Endometrium (tissue), 2 donors: ENCODE results near the gene LVRN.
A peak's percentile ranks its signal among the peaks of the same experiment; 100 is the strongest.

ENCODE experiments used
- FAIRE-seq: peaks from 2 replicates; lab custom pipeline; 2012; peaks lifted over from hg19 to GRCh38; lab: Jason Lieb, UNC
- donor health status: control.
- donor health status: control.

Gene LVRN

DNA sequence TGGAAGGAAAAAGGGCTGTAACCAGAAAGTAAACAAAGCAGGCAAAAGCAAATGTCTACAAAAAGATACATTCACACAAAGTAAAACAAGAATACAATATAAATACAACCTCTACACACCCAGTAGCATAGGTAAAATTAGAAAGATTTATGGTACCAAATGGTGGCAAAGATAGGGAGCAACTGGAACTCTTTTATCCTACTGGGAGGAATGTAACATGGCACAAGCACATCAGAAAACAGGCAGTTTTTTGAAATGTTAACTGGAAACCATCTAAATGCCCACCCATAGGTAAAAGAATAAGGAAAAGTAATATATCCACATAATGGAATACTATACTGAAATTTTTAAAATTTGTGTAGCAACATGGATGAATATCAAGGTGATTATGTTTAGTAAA is 61.3 kb downstream of the LVRN start:
- no peak for FAIRE-seq

DNA sequence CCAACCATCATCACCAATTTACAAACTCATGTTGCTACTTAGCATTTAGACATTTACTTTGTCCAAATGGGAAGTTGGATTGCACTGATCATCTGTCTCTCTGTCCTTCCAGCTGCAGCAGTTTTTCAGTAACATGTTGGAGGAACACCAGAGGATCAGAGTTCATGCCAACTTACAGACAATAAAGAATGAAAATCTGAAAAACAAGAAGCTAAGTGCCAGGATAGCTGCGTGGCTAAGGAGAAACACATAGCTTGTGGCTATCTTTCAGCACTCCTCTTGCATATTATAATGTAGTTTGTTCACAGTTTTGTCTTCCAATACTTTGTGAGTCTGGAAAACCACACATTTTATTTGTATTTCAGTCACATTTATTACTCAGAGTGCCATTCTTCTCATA is 63.6 kb downstream of the LVRN start:
- FAIRE-seq = no peak

DNA sequence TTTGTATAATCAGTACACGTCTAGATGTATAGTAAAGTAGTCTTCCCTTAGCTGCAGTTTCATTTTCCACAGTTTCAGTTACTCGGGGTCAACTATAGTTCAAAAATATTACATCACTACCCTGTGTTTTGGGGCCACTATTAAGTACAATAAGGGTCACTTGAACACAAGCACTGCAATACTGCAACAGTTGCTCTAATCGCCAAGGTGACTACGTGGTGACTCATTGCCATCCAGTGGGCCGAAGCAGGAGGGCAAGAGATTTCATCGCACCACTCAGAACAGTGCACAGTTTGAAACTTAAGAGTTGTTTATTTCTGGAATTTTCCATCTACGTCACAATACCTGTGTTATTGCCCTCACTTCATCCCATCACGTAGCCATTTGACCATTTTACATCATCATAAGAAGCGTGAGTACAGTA is 69.8 kb downstream of the LVRN start, which contains the start of gene ARL14EPL:
TSS of gene ARL14EPL (plus strand) at position 379 of the 424 bp plus-strand sequence. CDS start 18,994 bp downstream, outside the sequence.
- no peak for FAIRE-seq

DNA sequence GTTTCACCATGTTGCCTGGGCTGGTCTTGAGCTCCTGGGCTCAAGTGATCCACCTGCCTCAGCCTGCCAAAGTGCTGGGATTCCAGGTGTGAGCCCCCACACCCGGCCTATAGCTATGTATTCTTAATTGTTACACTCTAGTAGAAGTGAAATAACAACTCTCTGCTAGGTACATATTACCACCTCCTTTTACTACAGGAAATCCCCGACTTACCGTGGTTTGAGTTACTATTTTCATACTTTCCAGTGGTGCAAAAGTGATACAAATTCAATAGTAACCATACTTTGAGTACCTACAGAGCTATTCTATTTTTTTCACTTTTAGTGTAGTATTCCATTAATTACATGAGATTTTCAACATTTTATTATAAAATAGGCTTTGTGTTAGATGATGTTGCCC is 70.7 kb downstream of the LVRN start:
- FAIRE-seq = no peak

DNA sequence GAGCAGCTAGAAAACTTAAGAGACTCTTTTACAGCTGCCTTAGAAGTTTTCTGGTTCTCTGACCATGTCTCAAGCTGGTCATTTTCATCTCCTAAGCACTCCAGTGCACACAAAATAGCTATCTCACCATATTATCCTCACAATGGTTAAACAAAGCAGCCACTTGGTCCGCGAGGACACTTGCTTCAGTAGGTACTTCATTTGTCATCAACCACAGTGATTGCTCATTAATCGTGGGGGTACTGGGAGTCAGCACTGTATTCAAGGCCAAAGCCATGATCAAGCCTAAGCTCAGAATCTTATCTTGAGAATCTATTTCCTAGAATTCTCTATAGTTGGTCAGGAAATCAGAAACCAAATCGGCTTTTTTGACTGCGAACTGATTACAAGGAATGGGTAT is 72.8 kb downstream of the LVRN start:
- no peak for FAIRE-seq

DNA sequence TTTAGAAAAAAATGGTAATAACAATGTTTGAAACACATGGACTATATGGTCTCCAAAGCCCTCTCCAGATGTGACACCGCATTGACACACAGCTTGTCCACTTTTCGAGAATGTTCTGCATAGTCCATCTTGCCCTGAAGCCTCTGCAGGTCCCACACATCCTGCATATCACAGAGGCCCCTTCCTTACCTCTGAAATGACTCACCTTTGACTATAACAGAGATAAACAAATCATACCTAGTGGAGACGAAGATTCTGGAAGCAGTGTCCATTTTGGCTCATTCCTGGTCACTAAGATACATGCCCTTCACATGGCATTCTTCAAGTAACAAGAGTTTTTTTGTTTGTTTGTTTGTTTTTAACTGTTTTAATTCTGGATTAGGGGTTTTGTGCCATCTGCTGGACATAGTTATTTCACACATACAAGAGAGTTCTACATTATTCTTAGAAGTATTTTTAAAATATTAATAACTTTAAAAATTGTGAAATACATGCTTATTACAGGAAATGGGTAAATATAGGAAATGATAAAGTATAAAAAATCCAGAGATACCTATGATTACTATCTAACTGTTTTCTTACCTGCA is 75.1 kb downstream of the LVRN start:
- no peak for FAIRE-seq

DNA sequence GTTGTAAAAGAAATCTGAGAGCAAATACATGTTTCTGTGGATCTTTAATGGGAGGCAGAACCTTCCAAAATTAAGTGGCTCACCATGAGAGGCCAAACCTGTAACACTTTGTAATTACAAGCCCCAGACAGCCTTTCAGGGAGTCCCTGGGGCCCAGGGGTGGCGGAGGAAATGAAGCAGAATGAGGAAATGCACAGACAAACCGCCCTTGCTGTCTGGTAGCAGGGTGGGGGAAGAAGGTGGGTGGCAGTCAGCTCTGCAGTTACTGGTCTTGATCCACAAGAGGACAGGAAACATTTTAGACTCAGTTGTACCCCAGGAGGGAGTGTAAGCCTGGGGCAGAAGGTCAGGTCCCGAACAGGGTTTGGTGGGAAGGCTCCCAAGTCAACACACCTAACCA is 76.5 kb downstream of the LVRN start:
- no peak for FAIRE-seq

DNA sequence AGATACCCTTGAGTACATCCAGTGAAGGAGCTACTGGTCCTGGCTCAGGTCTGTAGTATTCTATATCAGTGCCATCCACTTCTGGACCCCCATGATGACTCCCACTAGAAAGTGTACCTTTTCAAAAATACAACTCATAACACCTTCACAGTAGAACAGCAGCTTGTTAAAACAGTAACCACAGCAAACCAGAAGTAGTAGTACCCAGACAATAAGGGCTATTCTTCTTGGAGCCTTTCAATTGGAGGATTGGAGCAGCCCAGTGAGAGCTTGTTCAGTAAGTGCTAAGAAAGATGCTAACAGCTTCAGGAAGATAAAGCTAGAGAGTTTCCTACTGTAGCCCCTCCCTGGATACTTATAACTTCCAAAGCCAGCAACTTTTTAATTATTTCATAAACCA is 80.1 kb downstream of the LVRN start:
- FAIRE-seq = no peak

DNA sequence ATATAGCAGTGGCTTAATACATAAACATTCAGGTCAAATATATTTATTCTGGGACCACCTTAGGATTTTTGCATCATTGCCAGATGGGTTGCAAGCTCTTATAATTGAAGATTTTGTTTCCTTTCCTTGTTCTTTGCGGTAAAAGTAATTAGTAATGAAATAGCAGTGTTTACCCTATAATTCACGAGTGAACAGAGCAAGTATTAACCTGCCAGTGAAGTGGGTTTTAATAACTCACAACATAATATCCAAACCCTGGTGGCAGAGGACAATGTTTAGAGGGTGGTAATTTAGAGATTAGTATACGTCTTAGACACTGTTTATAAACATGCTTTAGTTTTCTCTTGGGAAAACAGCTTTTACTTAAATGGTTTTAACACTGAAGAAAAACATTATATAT is 81.8 kb downstream of the LVRN start:
- no peak for FAIRE-seq

DNA sequence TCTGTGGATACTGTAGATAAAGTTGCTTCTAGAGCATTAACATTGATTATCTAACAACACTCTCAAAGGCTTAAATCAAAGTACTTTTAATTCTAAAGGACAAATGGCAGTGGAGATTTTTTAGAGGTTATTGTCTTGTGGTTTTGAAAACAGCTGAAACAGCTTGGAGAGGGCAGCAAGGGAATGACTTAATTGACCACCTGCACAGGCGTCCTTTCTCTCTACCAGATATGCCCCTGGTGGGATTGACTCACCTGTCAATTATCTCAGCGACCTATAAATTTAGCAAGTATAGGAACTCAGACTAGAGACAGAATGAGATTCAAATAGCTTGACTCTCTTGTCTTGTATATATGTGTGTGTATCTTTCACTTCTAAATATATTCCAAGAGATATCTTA is 83.5 kb downstream of the LVRN start:
- FAIRE-seq = no peak

DNA sequence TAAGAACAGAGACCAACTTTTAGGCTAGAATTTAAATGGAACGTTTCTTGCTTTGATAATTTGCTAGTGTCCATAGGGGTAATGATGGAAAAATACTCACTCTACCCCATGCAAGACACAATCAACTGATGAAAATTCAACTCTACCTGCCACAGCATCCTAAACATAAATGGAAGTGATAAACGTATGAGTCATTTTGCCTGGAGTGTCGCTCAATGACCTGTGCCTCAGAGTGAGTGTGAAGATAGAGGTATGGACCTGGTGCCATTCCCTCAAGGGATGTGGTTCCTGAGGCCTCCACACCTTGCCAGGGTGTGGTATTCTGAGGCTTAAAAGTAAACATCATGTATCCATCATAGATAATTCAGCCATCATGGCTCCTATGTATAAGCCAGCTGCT is 84.0 kb downstream of the LVRN start:
- no peak for FAIRE-seq

DNA sequence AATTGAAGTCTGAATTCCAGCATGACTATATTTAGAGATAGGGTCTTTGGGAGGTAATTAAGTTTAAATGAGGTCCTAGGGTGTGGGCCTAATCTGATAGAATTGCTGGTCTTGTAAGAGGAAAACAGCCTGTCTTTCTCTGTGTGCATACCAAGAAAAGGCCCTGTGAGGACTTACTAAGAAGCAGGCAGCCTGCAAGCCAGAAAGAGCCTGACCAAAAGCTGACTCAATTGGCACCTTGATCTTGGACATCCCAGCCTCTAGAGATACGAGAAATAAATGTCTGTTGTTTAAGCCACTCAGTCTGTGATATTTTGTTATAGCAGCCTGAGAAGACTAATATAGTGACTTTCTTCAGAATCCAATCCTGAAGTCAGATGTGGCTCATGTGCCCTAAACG is 84.5 kb downstream of the LVRN start:
- no peak for FAIRE-seq

DNA sequence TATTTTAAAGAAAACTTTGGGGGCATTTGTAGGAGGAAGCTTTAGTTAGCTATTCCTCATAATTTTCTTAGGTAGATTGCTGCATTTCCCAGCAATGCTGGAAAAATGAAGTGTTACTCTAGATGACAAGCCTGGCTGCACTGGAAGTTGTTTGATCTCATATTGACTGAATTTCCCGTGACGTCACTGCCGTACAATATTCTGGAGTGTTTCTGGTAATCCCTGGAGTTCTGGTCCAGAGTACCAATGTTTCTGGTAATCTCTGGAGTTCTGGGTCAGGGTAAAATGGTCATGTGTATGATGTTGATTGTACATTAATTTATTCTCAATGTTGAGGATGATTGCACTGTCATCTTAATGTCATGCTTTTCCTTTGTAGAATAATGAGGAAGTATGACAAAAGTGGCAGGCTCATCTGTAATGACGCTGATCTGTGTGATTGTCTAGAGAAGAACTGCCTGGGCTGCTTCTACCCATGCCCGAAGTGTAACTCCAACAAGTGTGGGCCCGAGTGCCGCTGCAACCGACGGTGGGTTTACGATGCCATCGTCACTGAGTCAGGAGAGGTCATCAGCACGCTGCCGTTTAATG is 96.2 kb downstream of the LVRN start:
- no peak for FAIRE-seq

DNA sequence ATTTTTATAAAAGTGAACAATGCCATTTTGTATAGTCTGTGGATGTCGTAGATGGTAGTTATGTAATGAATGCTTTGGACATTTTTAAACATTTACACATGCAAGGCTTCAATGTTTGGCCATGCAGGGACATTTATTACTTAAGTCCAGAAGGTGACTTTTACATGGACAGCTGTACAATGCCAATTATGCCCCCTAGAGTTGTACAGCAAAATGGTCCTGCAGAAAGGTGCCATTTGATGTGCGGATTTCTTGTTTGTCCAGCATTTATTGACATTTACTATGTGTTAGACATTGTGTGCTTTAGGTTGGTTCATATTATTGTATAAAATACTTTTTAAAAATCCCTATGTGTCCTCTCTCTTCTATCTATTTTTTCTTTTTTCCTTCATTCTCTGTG is 100.1 kb downstream of the LVRN start:
- FAIRE-seq = no peak

DNA sequence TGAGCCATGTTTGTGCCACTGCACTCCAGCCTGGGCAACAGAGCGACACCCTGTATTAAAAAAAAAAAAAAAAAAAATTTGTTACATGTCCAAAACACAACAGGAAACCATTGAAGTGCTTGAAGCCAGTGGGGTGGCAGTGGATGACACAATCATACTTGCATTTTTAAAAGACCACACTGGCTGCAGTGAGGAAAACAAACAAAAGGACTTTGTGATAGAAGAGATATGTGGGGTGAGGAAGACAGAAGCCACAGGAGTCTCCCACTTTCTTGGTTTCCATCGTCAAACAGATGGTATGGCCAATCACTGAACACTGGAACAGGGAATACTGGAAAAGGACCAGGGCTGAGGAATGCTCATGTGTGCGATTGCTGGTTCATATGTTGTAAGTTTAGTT is 101.7 kb downstream of the LVRN start:
- no peak for FAIRE-seq

DNA sequence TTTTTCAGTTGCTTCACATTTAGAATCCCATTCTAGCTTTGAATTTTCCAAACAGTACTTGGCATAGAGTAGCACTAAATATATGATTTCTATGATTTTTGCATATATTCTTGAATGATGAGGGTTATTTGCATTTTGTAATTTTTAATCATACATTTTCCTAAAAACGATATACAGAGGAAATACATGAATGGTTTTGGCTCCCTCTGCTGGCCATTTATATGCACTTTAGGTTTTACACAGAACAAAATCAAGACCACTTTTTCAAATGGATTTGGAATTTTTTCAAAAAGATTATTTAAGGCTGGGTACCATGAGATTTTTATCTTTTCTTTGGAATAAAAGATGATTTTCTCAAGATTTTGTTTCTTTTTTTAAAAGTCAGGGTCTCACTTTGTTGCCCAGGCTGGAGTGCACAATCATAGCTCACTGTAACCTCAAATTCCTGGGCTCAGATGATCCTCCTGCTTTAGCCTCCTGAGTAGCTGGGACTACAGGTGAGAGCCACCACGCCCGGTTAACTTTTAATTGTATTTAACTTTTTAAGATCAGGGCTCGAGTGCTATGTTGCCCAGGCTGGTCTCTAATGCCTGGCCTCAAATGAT is 105.9 kb downstream of the LVRN start:
- FAIRE-seq = peak; percentile 95

DNA sequence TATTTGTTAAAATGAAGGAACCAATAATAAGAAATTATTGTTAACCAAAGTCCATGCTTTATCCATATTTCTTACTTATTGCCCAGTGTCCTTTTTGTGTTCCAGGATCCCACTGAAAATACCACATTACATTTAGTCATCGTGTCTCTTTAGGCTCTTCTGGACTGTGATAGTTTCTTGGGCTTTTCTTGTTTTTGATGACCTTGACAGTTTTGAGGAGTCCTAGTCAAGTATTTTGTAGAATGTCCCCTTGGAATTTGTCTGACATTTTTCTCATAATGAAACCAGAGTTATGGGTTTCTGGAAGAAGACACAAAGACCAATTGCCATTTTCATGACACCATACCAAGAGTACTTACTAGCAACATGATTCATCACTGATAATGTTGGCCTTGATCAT is 108.9 kb downstream of the LVRN start:
- no peak for FAIRE-seq

DNA sequence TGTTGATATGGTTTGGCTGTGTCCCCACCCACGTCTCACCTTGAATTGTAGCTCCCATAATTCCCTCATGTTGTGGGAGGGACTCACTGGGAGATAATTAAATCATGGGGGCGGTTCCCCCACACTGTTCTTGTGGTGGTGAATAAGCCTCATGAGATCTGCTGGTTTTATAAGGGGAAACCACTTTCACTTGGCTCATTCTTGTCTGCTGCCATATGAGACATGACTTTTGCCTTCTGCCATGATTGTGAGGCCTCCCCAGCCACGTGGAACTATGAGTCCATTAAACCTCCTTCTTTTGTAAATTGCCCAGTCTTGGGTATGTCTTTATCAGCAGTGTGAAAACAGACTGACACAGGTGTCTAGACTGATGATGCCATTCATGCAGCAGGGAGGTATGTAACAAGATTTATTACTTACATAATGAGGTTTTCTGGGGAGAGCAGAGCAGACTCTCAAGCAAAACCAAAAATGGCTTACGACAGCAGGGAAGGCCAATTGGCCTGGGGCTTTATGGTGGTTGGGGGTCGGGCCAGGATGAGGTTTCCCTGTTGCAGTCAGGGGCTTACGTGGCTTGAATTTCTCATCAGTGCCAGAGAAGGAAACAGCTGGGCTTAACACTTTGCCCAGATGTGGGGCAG is 113.0 kb downstream of the LVRN start:
- FAIRE-seq = no peak

DNA sequence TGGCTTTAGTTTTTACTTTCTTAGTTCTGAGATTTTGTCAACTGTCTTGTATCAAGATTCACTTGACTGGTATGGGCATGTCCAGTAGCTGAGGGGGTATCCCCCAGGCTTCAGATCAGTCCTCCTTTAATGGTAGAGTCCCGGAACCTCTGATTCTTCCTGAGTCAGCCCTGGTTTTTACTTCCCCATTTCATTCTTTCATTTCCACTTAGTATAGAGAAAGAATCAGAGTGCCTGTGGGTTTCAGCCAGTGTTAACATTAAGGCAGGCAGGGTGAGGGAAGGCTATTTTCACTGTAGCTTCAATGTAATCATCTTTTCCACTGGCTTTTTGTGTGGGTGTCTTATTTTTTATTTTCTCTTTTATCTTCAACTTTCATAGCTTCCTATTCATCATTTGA is 114.2 kb downstream of the LVRN start:
- no peak for FAIRE-seq
